Subcutaneous adipose tissue (tissue), 4 donors: ENCODE results near the gene FGFR2. TPM values are rescaled to one million over a fixed set of nuclear protein-coding genes. Genes with fewer than 3 reads are reported as not detected.

ENCODE experiments used
- CTCF ChIP-seq: fragments of 450-650 bp; IDR thresholded peaks from one replicate; pipeline ENCODE4 v1.5.1; 2016; ENCODE audit warnings: low read depth, mild to moderate bottlenecking, control low read depth, antibody characterized with exemption, moderate library complexity
- total RNA-seq, 4 donors: library from RNA; depleted of rRNA; stranded (reverse); fragments of >200 nt; gene quantifications; one replicate each; pipeline ENCODE4 v1.1.0, GENCODE V29; 2016

FGFR2 gene
- total RNA-seq, 4 donors from 2014 or later = 11.3 to 22.2 (median 14.9) TPM

GRCh38 chr10:121493521-121493920, 104.7 kb downstream of the FGFR2 start:
- no peak for TF ChIP-seq CTCF

GRCh38 chr10:121490871-121491519, 107.2 kb downstream of the FGFR2 start:
- no peak for TF ChIP-seq CTCF

- no peak for TF ChIP-seq CTCF
Measured at GRCh38 chr10:121485436-121486139, 112.7 kb downstream of the FGFR2 start.

GRCh38 chr10:121484816-121485215, 113.4 kb downstream of the FGFR2 start:
- no peak for TF ChIP-seq CTCF

- no peak for TF ChIP-seq CTCF
Measured at GRCh38 chr10:121484401-121484800, 113.8 kb downstream of the FGFR2 start.

GRCh38 chr10:121481180-121481579, 117.1 kb downstream of the FGFR2 start:
- no peak for TF ChIP-seq CTCF

GRCh38 chr10:121478556-121478955, 119.7 kb downstream of the FGFR2 start:
- no peak for TF ChIP-seq CTCF
